ENCODE results near the gene MED25.

MED25 gene

DNA sequence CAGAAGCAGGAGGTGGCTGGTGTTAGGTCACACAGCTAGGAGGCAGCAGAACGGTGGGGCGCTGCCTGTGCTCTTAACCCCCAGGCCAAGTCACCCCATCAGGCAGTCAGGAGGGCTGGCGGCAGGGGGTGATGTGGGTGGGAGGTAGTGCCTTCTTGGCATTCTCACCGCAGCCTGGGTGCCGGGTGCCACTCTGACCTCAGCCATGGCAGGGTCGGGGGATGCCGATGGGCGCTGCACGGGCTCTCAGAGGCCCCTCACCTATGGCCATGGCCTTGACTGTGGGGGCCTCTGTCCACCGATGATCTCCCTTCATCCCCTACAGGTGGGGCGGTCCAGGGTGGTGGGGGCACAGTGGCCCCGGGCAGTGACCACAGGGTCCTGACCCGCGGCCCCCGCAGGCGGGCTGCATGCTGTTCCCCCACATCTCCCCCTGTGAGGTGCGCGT lies 38.5 kb downstream of the MED25 start:
- in situ Hi-C loops (cut with HindIII; ENCODE audit: low sequenced_read_pairs) = no loop called here

DNA sequence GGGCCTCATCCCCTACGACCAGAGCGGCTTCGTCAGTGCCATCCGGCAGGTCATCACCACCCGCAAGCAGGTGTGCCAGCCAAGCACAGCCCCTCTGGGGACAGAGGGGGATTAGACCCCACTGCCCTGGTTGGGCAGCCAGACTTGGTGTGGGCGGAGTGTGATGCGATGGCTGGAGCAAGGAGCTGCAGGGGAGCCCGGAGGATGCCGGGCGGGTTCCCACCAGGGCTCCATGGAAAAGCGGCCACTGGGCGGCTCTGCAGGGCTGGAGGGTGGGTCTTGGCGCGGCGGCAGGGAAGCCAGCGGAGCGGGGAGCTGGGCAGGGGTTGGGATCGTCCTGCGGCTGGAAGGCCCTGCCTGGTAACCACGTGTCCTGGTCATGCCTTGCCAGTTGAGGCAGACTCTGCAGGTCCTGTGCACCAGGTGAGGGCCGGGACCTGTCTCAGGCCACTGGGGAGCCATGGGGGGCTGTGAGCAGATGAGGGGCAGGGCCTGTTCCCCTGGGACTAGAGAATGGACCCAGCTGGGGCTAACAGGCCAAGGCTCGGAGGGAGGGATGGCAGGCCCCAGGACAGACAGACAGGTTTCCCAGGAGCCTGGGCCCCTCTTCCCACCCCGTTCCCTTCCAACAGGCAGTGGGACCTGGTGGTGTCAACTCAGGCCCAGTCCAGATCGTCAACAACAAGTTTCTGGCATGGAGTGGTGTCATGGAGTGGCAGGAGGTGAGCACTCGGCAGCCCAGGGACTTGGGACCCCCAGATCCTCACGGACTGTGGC lies 39.2 kb downstream of the MED25 start:
- in situ Hi-C loops (cut with HindIII; ENCODE audit: low sequenced_read_pairs) = no loop called here

DNA sequence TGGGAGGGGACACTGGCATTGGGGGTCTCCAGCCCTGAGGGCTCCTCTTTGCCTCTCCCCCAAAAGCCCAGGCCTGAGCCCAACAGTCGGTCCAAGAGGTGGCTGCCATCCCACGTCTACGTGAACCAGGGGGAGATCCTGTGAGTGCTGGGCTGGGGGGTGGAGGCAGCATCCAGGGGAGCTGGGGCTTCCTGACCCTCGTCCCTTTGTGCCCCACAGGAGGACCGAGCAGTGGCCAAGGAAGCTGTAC lies 39.7 kb downstream of the MED25 start:
- in situ Hi-C loops (cut with HindIII; ENCODE audit: low sequenced_read_pairs) = no loop called here

DNA sequence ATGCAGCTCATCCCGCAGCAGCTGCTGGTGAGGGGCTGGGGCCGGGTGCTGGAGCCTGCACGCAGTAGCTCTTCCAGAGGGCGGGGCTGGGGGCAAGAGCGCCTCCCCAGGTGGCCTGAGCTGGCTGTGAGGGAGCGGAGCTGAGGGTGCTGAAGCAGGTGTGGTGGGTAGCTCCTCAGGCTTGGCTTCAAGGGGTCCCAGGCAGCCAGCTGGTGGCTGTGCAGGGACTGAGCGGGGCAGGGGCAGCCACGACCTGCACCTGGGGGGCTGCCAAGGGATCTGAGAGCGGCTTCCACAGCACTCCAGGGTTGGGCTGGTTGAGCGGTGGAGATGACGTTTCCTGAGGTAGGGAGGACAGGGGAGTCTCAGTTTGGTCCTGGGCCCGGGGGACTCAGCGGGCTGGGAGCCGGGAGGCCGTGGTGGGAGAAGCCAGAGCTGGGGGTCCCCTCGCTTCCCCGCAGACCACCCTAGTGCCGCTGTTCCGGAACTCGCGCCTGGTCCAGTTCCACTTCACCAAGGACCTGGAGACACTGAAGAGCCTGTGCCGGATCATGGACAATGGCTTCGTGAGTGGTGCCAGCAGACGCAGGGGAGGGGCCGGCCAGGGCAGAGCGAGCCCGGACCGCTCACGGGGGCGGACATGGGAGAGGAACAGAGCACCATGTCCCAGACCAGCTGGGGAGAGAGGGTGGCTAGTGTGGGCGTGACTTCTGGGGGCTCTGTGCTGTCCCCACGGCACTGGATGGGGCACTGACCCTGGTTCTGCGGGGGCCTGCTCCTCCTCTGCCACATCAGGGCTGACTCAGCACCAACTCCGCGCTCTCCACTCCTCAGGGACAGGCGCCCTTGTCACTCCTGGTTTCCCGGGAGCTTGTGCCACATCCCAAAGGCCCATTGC lies 40.2 kb downstream of the MED25 start:
- in situ Hi-C loops (cut with HindIII; ENCODE audit: low sequenced_read_pairs) = no loop called here

DNA sequence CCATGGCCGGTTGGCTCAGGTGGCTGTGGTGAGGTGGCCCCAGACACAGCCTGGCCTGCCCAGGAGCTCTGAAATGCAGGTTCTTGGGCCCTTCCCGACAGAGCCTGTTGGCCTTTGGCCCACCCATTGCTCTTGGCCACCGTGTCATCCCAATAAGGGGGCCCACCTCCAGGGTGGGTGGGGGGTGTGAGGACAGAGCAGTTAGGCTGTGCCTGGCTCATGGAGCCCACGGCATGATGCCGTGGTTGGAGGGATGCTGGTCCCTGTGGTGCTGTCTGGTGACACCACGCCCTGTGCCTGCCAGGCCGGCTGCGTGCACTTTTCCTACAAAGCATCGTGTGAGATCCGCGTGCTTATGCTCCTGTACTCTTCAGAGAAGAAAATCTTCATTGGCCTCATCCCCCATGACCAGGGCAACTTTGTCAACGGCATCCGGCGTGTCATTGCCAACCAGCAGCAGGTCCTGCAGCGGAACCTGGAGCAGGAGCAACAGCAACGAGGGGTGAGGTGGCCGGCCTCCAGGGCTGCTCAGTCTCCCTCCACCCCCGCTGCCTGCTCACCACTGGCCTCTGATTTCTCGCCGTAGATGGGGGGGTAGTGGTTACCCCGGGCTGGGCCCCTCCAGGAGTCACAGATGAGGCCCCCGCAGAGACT lies 41.7 kb downstream of the MED25 start:
- in situ Hi-C loops (cut with HindIII; ENCODE audit: low sequenced_read_pairs) = no loop called here

DNA sequence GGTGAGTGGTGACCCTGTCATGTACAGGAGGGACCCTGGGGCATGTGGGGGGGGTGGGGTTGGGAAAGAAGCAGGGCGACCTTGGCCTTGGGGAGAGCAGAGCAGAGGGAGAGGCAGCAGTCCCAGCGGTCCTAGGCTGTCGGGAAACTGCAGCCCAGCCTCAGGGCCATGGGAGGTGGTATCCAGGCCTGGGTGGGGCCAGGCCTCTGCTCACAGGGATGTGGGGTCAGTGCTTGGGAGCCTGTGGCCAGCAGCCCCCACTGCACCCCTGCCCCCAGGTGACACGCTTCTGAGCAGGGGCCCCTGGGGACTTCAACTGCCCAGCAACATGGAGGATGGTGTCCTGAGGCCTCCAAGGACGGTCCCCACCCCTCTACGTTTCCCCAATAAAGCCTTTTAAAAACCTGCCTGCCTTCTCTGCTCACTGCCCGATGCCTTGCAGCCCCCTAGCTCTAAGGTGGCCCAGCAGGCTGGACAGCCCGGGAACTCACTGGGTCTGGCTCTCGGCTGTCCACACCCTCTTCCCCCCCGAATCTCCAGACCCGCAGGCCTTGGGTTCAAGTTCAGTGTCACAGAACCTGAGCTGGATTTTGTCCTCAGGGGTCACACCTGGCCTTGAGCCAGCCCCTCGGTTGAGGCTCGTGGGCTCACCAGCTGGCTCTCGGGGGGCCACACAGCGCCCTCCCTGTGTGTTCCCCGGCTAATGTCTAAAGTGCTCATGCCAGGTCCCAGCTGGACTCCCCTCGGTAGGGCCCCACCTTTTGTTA lies 42.4 kb downstream of the MED25 start:
- in situ Hi-C loops (cut with HindIII; ENCODE audit: low sequenced_read_pairs) = no loop called here

DNA sequence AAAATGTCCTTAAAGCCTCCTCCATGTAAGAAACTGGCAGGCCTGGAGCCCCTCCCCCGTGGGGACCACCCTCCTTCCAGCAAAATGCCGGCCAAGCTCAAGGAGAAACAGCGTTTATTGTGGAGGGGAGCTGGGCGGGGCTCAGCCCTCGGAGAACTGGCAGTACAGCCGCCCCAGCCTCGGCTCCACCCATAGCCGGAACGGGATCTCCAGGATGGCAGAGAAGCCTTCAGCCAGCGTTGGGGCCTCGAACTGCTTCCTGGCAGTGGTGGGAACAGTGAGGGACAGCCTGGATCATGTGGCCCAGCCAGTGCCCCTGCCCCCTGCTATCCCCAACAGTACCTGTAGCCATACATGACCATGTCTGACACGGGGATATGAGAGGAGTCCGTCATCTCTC lies 43.0 kb downstream of the MED25 start:
- in situ Hi-C loops (cut with HindIII; ENCODE audit: low sequenced_read_pairs) = no loop called here

DNA sequence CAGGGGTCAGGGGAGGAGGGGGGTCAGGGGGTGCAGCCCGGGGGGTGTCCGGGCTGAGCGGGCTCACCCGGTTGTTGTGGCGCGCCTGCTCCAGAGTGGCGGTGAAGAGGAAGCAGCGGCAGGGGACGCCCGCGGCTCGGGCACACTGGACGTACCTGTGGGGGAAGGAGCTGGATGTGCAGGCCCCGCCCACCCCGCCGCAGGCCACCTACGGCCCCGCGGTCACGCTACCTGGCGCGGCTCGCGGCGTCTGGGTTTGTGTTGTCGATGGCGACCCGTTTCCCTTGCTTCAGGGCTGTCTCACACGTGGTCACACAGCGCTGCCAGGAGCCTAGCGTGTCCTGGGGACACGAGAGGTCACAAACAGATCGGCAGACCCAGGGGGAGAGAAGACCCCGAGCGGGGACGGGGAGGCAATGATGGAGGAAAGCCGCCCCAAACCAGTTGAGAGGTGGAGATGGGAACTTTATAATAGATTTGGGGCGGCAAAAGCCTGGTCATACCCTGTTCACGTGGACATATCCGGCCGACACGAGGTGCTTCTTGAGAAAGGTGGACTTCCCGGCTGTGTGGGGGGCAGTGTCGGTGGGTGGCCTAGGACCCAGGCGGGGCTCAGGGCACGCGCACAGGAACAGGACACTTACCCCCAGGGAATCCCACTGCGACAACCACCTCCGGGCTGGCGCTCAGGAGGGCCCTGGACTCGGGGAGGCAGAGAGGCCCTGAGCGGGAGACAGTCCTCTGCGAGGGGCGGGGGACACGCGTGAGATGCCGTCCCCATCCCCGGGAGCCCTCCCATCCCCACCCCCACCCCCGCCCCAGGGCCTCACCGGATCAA lies 43.7 kb downstream of the MED25 start:
- in situ Hi-C loops (cut with HindIII; ENCODE audit: low sequenced_read_pairs) = no loop called here

DNA sequence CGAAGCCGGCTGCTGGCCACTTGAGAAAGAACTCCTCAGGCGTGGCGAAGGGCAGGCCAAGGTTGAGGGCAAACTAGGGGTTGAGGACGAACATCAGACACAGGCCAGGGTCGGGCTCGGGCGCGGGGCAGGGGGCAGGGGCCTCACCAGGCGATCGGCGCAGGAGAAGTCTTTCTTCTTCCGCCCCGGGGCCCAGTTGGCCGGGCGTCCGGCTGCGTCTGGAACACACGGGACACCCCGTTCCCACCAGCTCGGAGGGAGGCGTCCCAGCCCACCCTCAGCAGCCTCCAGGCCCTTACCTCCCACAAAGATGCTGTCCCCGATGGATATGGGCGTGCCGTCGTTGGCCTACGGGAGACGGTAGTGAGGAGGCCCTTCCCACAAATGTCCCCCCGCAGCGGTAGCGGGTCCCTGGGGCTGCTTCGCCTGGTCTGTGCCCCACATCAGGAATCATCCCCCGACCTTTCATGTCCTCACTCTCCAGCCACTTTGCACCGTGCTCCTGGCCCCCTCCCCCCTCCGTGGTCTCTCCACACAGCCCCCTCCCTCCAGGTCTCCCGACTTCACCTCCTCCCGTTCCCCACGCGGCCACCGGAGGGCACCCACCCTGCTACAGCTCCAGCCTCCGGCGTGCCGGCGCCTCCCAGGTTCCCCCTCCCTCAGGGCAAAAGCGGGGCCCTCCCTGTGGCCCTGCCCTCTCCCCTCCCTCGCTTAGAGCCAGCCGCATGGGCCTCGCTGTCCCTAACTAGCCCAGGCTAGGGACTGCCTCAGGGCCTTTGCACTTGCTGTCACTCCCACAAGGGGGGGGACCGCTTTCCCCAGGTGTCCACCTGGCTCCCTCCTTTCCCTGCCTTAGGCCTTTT lies 44.5 kb downstream of the MED25 start:
- in situ Hi-C loops (cut with HindIII; ENCODE audit: low sequenced_read_pairs) = no loop called here

DNA sequence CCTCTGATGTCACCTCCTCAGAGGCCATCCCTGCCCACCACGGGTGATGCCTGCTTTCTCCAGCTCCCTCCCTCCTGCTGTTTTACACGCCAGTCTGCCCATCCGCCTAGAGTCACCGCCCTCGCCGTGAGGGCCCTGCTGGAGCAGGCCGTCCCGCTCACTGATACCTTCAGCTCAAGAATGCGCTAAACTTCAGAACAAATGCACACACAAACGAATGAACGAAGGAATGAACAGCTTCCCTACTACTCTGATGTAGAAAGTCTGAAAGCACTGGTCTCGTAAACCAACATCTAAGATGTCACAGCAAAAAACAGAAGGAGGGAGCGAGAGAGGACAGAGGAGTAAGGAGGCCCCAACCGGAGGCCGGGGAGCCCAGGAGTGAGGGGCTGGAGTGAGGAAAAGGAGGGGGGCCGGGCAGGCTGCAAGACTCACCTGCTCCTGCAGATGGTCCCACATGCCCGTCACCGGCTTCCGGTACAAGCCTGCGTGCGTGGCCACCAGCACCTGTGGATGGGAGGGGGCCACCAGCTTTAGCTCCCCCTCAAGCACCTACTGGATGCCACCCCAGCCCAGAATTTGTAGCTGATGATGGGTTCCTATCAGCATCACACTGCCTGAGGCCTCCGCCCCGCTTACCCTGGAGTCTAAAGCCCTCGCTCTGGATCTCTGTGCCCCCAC lies 45.3 kb downstream of the MED25 start:
- in situ Hi-C loops (cut with HindIII; ENCODE audit: low sequenced_read_pairs) = no loop called here

DNA sequence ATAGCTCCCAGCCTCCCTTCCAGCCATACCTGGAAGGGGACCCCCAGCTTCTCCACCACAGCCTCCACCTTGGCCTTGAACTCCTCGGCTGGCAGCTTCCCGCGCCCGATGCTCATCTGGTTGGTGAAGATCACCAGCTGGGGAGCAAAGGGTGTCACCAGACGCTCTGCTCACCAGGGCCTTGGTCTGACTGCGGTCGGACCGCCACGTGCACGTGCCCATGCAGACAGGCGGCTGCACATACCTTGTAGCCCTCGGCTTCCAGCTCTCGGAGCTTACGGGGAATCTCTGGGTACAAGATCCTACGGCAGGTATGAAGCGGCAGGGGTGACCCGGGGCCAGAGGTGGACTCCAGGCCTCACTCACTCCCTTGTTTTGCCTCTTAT lies 45.8 kb downstream of the MED25 start:
- in situ Hi-C loops (cut with HindIII; ENCODE audit: low sequenced_read_pairs) = no loop called here

DNA sequence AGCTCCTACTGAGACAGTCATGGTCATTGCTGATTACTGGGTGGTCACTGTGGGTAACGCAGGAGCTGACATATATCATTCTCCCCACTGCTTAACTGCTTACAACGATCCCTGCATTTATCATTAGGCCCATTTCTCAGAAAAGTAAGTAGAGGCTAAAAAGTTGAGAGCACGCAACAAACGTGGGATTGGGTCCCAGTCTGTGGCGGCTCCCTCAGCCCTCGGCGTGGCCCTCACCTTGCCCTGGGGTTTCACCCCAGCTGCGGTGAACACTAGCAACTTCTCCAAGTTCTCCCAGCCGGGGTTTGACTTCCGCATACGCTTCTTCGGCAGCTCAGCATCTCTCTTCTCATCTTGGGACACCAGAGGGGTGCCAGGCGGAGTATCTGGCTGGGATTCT lies 46.8 kb downstream of the MED25 start:
- in situ Hi-C loops (cut with HindIII; ENCODE audit: low sequenced_read_pairs) = no loop called here

DNA sequence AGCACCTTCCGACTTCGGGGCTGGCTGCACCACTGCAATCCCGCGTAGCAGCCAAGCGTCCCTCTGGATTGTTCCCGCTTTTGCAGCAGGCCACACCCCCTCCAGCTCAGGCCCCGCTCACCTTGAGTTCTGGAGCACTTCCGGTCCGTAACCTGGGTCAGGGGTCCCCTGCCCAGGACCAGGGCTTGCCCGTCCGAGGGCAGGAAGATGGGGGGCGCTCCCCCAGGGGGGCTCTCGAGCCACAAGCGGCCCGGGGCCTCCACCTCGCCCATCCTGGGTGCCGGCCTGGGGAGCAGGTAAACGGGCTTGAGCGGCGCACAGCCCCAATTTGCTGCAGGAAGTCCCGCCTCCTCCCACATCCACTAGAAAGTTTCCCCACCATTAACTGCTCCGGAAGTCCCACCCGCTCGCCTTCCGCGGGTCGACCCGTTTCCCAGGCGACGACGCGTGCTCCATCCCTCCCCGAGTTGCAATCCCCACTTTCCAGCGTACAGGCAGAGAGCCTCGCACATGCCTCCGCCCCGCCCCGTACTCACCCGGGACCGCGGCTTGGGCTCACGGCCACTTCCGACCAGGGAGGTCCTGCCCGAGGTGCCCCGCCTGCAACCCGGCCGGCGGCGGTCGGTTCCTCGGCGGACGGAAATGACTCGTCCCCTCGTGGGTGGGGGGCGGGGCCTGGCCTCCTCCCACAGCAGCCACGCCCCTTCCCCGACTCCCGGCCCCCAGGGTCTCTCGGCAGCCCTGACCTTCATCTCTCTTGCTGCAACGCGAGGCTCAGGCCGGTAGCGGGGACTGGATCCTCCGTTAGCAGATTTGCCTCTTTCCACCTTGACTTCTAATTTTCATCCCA lies 49.1 kb downstream of the MED25 start, which contains the start of gene PNKP:
Gene PNKP, minus strand, starts transcription at position 644 of the 850 bp plus-strand sequence. Its CDS starts 372 bp downstream, at position 272.
- in situ Hi-C loops (cut with HindIII; ENCODE audit: low sequenced_read_pairs) = no loop called here

DNA sequence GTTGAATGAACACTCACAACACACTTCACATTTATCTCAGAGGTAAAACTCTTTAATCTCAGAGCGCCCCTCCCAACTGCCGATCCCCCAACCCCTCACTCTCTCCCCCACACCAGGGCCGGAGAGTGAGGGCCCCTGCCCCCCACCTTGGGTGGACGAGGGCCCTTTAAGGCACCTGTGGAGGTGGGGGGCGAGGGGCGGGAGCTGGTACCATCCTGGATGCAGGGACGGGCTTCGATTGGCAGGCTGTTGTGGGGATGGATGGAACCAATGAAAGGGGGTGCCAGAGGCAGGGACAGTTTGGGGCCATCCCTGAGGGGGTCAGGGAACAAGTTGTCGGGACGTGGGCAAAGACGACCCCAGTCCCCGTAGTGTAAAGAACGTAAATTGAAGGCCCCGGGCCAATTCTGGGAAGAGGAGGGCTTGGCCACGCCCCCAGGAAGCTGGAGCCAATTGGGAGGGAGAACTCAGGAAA lies 51.0 kb downstream of the MED25 start:
- in situ Hi-C loops (cut with HindIII; ENCODE audit: low sequenced_read_pairs) = no loop called here

DNA sequence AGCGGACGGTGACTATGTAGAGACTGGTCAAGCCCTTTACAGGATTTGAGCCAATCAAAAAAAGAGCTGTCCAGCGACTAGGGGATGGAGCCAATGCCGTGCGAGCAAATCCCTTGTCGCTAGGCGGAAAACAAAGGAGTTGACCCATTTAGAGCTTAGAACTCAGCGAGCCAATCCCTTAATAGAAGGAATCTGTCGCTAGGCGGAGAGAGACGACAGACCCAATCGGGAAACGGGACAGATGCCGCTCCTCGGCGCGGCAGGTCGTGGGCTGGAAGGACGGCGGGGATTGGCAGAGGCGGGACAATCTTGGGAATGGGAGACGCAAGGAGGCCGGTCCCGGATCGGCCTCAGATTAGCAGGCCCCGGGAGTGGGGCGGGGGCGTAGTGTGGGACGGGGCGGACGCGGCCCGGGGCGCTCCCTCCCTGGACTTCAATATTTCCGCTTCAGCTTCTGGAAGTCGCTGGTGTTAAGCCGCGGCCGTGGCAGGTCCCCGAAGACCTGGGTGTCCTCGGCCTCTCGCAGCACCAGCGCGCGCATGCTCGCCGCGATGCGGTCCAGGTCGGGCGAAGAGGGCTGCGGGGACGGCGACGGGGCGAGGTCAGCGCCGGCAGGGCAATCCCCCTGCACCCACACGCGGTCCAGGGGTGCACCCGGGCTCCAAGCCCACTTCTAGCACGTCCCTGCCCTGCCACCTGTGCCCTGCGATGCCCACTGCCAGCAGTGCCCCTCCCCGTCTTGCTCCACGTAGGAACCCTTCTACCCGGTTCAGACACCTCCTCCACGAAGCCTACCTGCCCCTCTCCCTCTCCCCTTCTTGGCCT lies 51.6 kb downstream of the MED25 start:
- in situ Hi-C loops (cut with HindIII; ENCODE audit: low sequenced_read_pairs) = no loop called here

DNA sequence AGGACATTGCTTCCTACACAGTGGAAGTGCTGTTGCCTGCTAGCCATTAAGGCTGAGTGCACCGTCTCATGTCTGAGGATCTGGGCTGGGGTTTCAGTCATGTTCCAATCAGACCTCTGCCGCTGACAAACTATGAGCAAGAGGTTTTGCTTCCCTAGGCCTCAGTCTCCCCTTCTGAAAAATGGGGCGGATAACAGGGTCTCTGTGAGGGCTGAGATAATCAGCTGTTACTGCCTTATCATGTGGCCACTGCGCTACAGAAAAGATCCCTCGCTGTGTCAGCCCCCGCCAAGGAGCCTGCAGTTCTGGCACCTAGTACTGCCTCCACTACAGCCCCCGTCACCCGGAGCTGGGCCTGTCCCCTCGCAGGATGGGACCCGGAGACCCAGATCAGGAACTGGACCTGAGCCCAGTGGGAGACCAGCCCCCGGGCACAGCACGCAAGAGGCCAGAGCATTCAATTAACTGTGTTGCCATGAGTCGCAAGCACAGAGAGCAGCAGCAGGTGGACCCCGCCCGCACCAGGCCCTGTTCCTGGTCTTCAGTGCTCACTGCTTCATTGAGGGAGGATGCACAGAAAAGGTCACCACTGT lies 52.3 kb downstream of the MED25 start:
- in situ Hi-C loops (cut with HindIII; ENCODE audit: low sequenced_read_pairs) = no loop called here
